ENCODE data around the gene INPP5D. TPM values are rescaled to one million over a fixed set of nuclear protein-coding genes. Genes with fewer than 3 reads are reported as not detected.

Gene INPP5D
- total RNA-seq, 4 donors from 2014 or later = 26.6 to 40.6 (median 27.0) TPM

- TF ChIP-seq, protein P1, sequence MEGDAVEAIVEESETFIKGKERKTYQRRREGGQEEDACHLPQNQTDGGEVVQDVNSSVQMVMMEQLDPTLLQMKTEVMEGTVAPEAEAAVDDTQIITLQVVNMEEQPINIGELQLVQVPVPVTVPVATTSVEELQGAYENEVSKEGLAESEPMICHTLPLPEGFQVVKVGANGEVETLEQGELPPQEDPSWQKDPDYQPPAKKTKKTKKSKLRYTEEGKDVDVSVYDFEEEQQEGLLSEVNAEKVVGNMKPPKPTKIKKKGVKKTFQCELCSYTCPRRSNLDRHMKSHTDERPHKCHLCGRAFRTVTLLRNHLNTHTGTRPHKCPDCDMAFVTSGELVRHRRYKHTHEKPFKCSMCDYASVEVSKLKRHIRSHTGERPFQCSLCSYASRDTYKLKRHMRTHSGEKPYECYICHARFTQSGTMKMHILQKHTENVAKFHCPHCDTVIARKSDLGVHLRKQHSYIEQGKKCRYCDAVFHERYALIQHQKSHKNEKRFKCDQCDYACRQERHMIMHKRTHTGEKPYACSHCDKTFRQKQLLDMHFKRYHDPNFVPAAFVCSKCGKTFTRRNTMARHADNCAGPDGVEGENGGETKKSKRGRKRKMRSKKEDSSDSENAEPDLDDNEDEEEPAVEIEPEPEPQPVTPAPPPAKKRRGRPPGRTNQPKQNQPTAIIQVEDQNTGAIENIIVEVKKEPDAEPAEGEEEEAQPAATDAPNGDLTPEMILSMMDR (IDR thresholded peaks at IDR 0.05; ENCODE audit: low read depth) = no peak
Measured at GRCh38 chr2:233235977-233236376, 175.8 kb downstream of the INPP5D start.

DNA sequence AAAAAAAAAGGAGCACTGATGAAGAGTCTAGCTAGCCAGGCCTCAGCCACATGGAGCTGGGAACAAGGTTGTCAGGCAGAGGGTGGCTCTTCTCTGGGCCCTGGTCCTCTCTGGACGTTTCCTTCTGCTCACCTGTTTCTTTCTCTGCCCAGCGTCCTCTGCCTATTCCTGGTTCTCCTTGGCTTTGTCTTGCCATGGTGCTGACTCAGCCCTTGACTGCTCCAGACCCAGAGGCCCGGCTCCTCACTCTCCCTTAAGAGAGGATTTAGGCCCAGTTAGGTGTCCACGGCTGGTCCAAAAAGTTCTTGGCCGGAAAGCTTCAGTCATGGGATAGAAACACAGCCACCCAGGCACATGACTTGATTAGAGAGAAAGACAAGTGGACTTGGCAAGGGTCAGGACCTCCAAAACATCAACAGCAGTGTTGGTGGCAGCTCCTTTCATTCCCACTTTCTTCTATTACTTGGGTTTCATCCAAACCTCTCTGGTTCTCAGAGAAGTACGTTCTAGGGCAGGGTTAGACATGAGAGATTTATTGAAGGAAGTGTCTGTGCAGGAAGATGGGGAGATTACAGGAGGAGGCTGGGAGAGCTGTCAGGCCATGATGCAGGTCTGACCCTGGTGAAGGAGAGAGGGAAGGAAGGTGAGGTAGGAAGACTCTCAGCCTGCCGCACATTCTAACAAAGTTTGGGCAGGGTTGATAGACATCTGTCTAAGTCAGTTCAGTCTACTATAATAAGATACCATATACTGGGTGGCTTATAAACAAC, 176.9 kb downstream of the INPP5D start:
- TF ChIP-seq, protein P1 (IDR thresholded peaks at IDR 0.05; ENCODE audit: low read depth) = no peak

GRCh38 chr2:233240897-233241296, 180.8 kb downstream of the INPP5D start:
- TF ChIP-seq, protein P1 (IDR thresholded peaks at IDR 0.05; ENCODE audit: low read depth) = no peak

GRCh38 chr2:233241803-233242202, 181.7 kb downstream of the INPP5D start:
- TF ChIP-seq, protein P1 (IDR thresholded peaks at IDR 0.05; ENCODE audit: low read depth) = no peak

- TF ChIP-seq, protein P1 (IDR thresholded peaks at IDR 0.05; ENCODE audit: low read depth) = no peak
Measured at GRCh38 chr2:233242231-233242927, 182.2 kb downstream of the INPP5D start.

DNA sequence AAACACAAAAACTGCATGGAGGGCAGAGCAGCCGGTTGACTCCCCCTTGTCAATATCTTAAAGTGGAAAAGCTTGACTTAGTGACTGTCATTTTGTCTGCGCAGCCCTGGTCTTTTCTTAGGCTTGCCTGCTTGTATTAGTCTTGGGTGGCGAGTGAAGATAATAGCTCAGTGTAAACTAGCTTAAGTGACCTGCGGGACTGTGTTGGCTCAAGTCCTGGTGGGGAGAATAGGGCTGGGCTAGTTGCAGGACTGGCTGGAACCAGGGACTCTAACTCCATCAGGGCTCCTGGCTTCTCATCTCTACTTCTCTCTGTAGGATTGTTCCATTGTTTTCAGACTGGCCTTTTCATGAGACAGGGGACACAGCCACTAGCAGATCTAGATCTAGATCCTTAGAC, 183.2 kb downstream of the INPP5D start:
- TF ChIP-seq, protein P1 (IDR thresholded peaks at IDR 0.05; ENCODE audit: low read depth) = no peak

DNA sequence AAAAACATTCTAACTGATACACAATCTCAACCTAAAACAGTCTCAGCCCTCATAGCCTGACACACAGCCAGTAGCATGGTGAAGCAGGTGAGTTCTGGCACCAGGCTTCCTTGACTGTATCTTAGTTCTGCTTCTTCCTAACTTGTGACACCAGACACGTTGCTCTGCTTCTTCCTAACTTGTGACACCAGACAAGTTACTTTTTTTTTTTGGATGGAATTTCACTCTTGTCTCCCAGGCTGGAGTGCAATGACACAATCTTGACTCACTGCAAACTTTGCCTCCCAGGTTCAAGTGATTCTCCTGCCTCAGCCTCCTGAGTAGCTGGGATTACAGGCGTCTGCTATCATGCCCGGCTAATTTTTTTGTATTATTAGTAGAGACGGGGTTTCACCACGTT, 184.7 kb downstream of the INPP5D start:
- TF ChIP-seq, protein P1 (IDR thresholded peaks at IDR 0.05; ENCODE audit: low read depth) = no peak
